Gastrocnemius medialis (tissue), 4 donors: ENCODE measurements around the gene SCIN. TPM values are rescaled to one million over a fixed set of nuclear protein-coding genes. Genes with fewer than 3 reads are reported as not detected.
"Not testable (repeated sequence)": the region's sequence is repeated elsewhere in the genome, so short reads cannot be mapped to it uniquely, and the experiment has no call there.

Source experiments
- ATAC-seq, 2 donors: fragments of 150-250 bp; one replicate each; pipeline ENCODE4 v1.9.1; 2016
- DNase-seq, 2 donors: peaks; one replicate each; pipeline ENCODE4 v3.0.0-alpha.2; 2019
- H3K27ac ChIP-seq, 4 donors: fragments of 200-600 bp; sonication (generic); 1 replicate in 1 of 4; 2 replicates in 3 of 4; pipeline ENCODE4 v1.5.1; 2016 to 2018; ENCODE audit warnings: mild to moderate bottlenecking in 2 of 4, moderate library complexity in 1 of 4
- H3K27me3 ChIP-seq, 3 donors: fragments of 200-600 bp; sonication (generic) in 2 of 3; 1 replicate in 1 of 3; 2 replicates in 2 of 3; pipeline versions ENCODE4 v1.5.1 to v1.6.0; 2016 to 2019; ENCODE audit warnings: mild to moderate bottlenecking in 1 of 3, moderate library complexity in 1 of 3
- H3K36me3 ChIP-seq, 2 donors: fragments of 200-600 bp; sonication (generic) in 1 of 2; one replicate each; pipeline ENCODE4 v1.5.1; 2017 to 2018
- H3K4me1 ChIP-seq, 2 donors: fragments of 200-600 bp; sonication (generic) in 1 of 2; one replicate each; pipeline ENCODE4 v1.5.1; 2016 to 2017; ENCODE audit warnings: mild to moderate bottlenecking in 2 of 2
- H3K4me3 ChIP-seq, 4 donors: fragments of 200-600 bp; sonication (generic) in 3 of 4; 1 replicate in 1 of 4; 2 replicates in 3 of 4; pipeline ENCODE4 v1.5.1; 2016 to 2019; ENCODE audit warnings: mild to moderate bottlenecking in 2 of 4
- H3K9me3 ChIP-seq, 3 donors: fragments of 200-600 bp; sonication (generic) in 2 of 3; 1 replicate in 1 of 3; 2 replicates in 2 of 3; pipeline ENCODE4 v1.5.1; 2016 to 2019
- POLR2A ChIP-seq, 2 donors: fragments of 450-650 bp; IDR thresholded peaks; one replicate each; pipeline ENCODE4 v1.6.1; 2017; ENCODE audit warnings: antibody characterized with exemption in 2 of 2, mild to moderate bottlenecking in 2 of 2, moderate library complexity in 2 of 2
- in situ Hi-C, 4 donors: fragments of 200-750 bp; cut with MboI; loops; one replicate each; pipeline versions ENCODE4 v1.15.0 to v1.8.0; 2017; ENCODE audit warnings: low sequenced_read_pairs in 4 of 4
- intact Hi-C: fragments of 100-400 bp; cut with DNase I; formaldehyde crosslinking; loops from one replicate; pipeline ENCODE4 v1.15.1; 2023; ENCODE audit warnings: low total_unique reads
- total RNA-seq, 4 donors: library from RNA; depleted of rRNA; stranded (reverse); fragments of >200 nt; gene quantifications; one replicate each; pipeline versions ENCODE4 v1.1.0 to v1.2.3, GENCODE V29; 2016
- TF ChIP-seq, protein P1 (sequence below), 5 experiments: fragments of 450-650 bp in 3 of 5; fragments of 200-600 bp in 2 of 5; sonication (generic) in 2 of 5; IDR thresholded peaks in 4 of 5; conservative IDR thresholded peaks in 1 of 5; 1 replicate in 4 of 5; 2 replicates in 1 of 5; pipeline ENCODE4 v1.5.1; 2016 to 2019; ENCODE audit warnings: antibody characterized with exemption in 5 of 5, mild to moderate bottlenecking in 3 of 5, moderate library complexity in 3 of 5

The SCIN gene
- total RNA-seq, 4 donors from 2014 or later = 0.09 to 2.4 (median 1.4) TPM; not detected in 1

DNA sequence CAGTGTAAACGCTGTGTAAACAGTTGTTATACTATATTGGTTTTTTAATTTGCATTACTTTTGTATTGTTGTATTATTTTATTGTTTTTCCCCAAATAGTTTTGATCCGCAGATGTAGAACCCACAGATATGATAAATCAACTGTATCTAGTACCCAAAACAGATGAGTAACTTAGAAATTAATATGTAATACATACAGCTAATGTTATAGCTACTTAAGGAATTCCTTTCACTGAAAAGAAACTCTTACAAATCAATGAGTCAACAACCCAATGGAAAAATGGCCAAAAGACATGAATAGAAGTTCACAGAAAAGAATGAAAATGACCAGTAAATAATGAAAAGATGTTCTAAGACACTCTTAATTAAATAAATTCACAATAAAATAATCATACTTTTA, 84.6 kb downstream of the SCIN start:
- no peaks in the 10 kb centered on the region for H3K27me3 ChIP-seq
- intact Hi-C loops = no loop called here
- no peak for TF ChIP-seq POLR2A (IDR thresholded peaks at IDR 0.05)
- TF ChIP-seq, protein P1, sequence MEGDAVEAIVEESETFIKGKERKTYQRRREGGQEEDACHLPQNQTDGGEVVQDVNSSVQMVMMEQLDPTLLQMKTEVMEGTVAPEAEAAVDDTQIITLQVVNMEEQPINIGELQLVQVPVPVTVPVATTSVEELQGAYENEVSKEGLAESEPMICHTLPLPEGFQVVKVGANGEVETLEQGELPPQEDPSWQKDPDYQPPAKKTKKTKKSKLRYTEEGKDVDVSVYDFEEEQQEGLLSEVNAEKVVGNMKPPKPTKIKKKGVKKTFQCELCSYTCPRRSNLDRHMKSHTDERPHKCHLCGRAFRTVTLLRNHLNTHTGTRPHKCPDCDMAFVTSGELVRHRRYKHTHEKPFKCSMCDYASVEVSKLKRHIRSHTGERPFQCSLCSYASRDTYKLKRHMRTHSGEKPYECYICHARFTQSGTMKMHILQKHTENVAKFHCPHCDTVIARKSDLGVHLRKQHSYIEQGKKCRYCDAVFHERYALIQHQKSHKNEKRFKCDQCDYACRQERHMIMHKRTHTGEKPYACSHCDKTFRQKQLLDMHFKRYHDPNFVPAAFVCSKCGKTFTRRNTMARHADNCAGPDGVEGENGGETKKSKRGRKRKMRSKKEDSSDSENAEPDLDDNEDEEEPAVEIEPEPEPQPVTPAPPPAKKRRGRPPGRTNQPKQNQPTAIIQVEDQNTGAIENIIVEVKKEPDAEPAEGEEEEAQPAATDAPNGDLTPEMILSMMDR (IDR thresholded peaks at IDR 0.05 in 4 of 5, conservative IDR thresholded peaks at IDR 0.05 in 1 of 5) = no peak
- no peaks in the 10 kb centered on the region for H3K4me1 ChIP-seq
- ATAC-seq (no peak), DNase-seq (no peak)
- no peak overlapping the region for H3K4me3 ChIP-seq
- no peak overlapping the region for H3K27ac ChIP-seq
- H3K9me3 ChIP-seq = no peaks in the 10 kb centered on the region
- in situ Hi-C loops = no loop called here
- no peaks in the 10 kb centered on the region for H3K36me3 ChIP-seq

DNA sequence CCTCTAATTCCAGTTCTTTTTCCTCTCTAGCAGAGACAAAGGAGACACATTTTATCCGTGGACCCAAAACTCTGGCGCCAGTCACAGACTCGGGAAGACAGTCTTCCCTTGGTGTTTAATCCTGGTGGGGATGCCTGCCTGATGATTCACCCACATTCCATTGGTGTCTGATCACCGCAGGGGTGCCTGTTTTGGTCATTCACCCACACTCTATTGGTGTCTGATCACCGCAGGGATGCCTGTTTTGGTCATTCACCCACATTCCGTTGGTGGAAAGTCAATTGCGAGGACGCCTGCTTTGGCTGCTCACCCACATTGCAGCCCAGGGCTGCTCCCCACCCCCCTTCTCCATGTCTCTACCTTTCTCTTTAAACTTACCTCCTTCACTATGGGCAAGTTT, 89.9 kb downstream of the SCIN start:
- H3K4me1 ChIP-seq, H3K36me3 ChIP-seq, H3K4me3 ChIP-seq: not testable (repeated sequence)

DNA sequence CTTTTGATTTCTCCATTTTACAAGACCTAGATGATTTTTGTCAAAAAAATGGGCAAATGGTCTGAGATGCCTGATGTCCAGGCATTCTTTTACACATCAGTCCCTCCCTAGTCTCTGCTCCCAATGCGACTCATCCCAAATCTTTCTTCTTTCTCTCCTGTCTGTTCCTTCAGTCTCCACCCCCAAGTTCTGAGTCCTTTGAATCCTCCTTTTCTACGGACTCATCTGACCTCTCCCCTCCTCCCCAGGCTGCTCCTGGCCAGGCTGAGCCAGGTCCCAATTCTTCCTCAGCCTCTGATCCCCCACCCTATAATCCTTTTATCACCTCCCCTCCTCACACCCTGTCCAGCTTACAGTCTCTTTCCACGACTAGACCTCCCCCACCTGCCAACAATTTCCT, 90.5 kb downstream of the SCIN start:
- H3K4me3 ChIP-seq, H3K9me3 ChIP-seq, H3K27ac ChIP-seq, H3K36me3 ChIP-seq, ATAC-seq, H3K4me1 ChIP-seq, intact Hi-C loops, H3K27me3 ChIP-seq, in situ Hi-C loops, DNase-seq: not testable (repeated sequence)

More for the DNA sequence above, 89.9 kb downstream of the SCIN start:
- ATAC-seq, H3K9me3 ChIP-seq, H3K27ac ChIP-seq, DNase-seq, in situ Hi-C loops, H3K27me3 ChIP-seq, intact Hi-C loops: not testable (repeated sequence)

DNA sequence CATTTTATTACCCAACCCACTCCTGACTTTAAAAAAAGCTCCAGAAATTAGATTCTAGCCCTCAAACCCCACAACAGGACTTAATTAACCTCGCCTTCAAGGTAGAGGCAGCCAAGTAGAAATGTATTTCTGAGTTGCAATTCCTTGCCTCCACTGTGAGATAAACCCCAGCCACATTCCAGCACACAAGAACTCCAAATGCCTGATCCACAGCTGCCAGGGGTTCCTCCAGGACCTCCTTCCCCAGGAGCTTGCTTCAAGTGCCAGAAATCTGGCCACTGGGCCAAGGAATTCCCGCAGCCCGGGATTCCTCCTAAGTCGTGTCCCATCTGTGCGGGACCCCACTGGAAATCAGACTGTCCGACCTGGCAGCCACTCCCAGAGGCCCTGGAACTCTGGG, 91.1 kb downstream of the SCIN start:
- Histone ChIP-seq H3K4me1 (no peaks in the 10 kb centered on the region), H3K27me3 (no peaks in the 10 kb centered on the region), H3K9me3 (no peaks in the 10 kb centered on the region), H3K27ac (no peak overlapping the region), H3K4me3 (no peak overlapping the region), H3K36me3 (no peaks in the 10 kb centered on the region)
- ATAC-seq = no peak
- intact Hi-C loops (no loop called here), in situ Hi-C loops (no loop called here)
- TF ChIP-seq, protein P1 (IDR thresholded peaks at IDR 0.05 in 4 of 5, conservative IDR thresholded peaks at IDR 0.05 in 1 of 5) = no peak
- TF ChIP-seq POLR2A (IDR thresholded peaks at IDR 0.05) = no peak
- no peak for DNase-seq

DNA sequence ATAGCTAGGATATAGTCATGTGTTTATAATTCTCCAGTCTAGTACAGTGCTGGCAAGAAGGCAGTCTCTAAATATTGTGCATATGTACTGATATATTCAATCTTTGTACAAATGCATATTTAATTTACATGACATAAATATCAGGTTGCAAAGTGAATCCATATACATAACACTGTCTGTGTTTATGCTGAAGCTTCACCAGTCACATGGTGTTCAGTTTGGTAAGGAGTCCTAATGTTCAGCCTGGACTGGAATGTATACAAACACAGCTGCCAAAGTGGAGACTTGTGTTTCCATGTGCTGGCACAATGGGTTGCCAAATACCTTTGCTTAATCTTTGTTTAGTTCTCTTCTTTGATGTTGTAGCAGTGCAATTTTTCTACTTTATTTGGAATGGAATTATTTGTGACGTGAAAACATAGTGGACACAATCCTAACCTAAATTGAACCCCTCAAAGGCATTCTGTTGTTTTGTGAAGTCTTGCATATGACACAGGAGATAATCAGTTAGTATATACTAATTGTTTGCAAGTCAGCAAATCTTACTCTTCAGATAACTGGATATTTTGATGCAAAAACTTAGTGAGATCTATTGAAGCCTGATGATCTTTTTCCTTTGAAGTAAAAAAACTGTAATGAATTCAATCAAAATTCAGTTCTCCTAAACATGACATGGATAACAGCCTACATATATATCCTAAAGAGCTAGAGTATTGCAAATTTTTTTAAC, 99.6 kb downstream of the SCIN start:
- Histone ChIP-seq H3K27ac (no peak overlapping the region), H3K4me1 (peaks cover 4% of the 10 kb centered on the region in 2 donors), H3K27me3 (no peaks in the 10 kb centered on the region), H3K9me3 (no peaks in the 10 kb centered on the region), H3K4me3 (no peak overlapping the region), H3K36me3 (no peaks in the 10 kb centered on the region)
- no peak for ATAC-seq
- intact Hi-C loops = no loop called here
- in situ Hi-C loops = loop anchor here in 1 of 4 donors (10.0 kb wide), 1 partner anchor 595 kb away; no protein-coding TSS in a partner anchor
- no peak for DNase-seq
- TF ChIP-seq, protein P1 (IDR thresholded peaks at IDR 0.05 in 4 of 5, conservative IDR thresholded peaks at IDR 0.05 in 1 of 5) = no peak
- TF ChIP-seq POLR2A (IDR thresholded peaks at IDR 0.05) = no peak
